ENCODE measurements around the gene IDH3B.

DNA sequence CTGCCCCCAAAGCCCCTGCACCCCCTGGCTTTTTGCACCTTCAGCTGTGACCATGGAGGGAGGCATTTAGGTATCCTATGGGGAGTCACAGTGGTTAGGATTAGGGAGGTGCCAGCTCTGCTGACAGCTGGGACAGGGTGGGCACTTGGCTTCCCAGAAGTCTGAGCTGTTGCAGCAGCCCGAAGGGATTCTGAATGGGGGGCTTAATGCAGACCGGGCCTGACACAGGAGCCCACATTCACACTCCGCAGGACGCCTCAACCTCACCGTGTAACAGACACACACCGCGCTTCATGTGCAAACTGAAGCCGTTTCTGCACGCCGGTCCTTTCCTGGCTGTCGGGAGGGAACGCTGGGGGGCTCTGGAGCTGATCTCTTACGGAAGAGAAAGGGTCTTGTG is 30.5 kb upstream of the IDH3B start:
- TF ChIP-seq, protein P1, sequence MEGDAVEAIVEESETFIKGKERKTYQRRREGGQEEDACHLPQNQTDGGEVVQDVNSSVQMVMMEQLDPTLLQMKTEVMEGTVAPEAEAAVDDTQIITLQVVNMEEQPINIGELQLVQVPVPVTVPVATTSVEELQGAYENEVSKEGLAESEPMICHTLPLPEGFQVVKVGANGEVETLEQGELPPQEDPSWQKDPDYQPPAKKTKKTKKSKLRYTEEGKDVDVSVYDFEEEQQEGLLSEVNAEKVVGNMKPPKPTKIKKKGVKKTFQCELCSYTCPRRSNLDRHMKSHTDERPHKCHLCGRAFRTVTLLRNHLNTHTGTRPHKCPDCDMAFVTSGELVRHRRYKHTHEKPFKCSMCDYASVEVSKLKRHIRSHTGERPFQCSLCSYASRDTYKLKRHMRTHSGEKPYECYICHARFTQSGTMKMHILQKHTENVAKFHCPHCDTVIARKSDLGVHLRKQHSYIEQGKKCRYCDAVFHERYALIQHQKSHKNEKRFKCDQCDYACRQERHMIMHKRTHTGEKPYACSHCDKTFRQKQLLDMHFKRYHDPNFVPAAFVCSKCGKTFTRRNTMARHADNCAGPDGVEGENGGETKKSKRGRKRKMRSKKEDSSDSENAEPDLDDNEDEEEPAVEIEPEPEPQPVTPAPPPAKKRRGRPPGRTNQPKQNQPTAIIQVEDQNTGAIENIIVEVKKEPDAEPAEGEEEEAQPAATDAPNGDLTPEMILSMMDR (IDR thresholded peaks at IDR 0.05; ENCODE audit: low read length) = no peak
- no peak for TF ChIP-seq EZH2phosphoT487 (IDR thresholded peaks at IDR 0.05; ENCODE audit: low read length)

Data from MM.1S (cell line).